Adrenal gland (tissue), 12 donors: ENCODE measurements around the gene MAP3K20. TPM values are rescaled to one million over a fixed set of nuclear protein-coding genes. Genes with fewer than 3 reads are reported as not detected.

Experiments used
- DNase-seq, 7 donors: peaks; one replicate each; pipeline ENCODE4 v3.0.0-alpha.2; 2019 to 2020
- H3K27ac ChIP-seq, 5 donors: fragments of 200-600 bp; sonication (generic) in 4 of 5; 1 replicate in 3 of 5; 2 replicates in 2 of 5; pipeline versions ENCODE4 v1.5.1 to v1.8.0; 2016 to 2020; ENCODE audit warnings: mild to moderate bottlenecking in 1 of 5
- H3K27me3 ChIP-seq: fragments of 200-600 bp; 2 replicates; pipeline ENCODE4 v1.8.0; 2021
- H3K36me3 ChIP-seq, 2 donors: fragments of 200-600 bp; replicated peaks in 1 of 2; 1 replicate in 1 of 2; 2 replicates in 1 of 2; pipeline versions ENCODE4 v1.5.1 to v1.8.0; 2018 to 2022
- H3K4me1 ChIP-seq, 2 donors: fragments of 200-600 bp; replicated peaks in 1 of 2; 1 replicate in 1 of 2; 2 replicates in 1 of 2; pipeline versions ENCODE4 v1.5.1 to v1.8.0; 2018 to 2021
- H3K4me3 ChIP-seq, 4 donors: fragments of 200-600 bp; sonication (generic) in 3 of 4; one replicate each; pipeline ENCODE4 v1.5.1; 2016 to 2018
- H3K9me3 ChIP-seq, 3 donors: fragments of 200-600 bp; sonication (generic) in 1 of 3; replicated peaks in 1 of 3; 1 replicate in 2 of 3; 2 replicates in 1 of 3; pipeline versions ENCODE4 v1.5.1 to v1.8.0; 2016 to 2021
- CTCF ChIP-seq, 6 experiments: fragments of 450-650 bp in 4 of 6; fragments of 200-600 bp in 2 of 6; sonication (generic) in 1 of 6; IDR thresholded peaks; 1 replicate in 5 of 6; 2 replicates in 1 of 6; pipeline versions ENCODE4 v1.5.1 to v1.8.0; 2016 to 2021; ENCODE audit warnings: antibody characterized with exemption in 6 of 6, mild to moderate bottlenecking in 2 of 6, moderate library complexity in 1 of 6
- POLR2A ChIP-seq, 2 donors: fragments of 450-650 bp; IDR thresholded peaks; one replicate each; pipeline ENCODE4 v1.6.1; 2017; ENCODE audit warnings: antibody characterized with exemption in 2 of 2, mild to moderate bottlenecking in 2 of 2, moderate library complexity in 1 of 2
- WGBS, 4 donors: extraction: QIAGEN DNeasy Blood & Tissue Kit in 2 of 4; methylation state at CpG; one replicate each; pipeline versions ENCODE4 v1.1.5 to v1.1.7; 2013 to 2017; 5-methylcytosine and 5-hydroxymethylcytosine counted together
- intact Hi-C, 2 donors: fragments of 100-400 bp; cut with DNase I; formaldehyde crosslinking; loops; one replicate each; pipeline versions ENCODE4 v1.14.1 to v1.15.0; 2022 to 2023
- polyA plus RNA-seq, 3 donors: library from polyadenylated mRNA; stranded (reverse); fragments of 200-250 nt in 2 of 3; fragments of 350-450 nt in 1 of 3; fragmentation: Illumina TruSeq in 1 of 3; extraction: RNeasy Lipid Tissue Mini Kit (QIAGEN cat#74804) in 1 of 3; gene quantifications; one replicate each; pipeline ENCODE4 v1.2.3, GENCODE V29; 2013 to 2014
- total RNA-seq, 9 donors: library from RNA; depleted of rRNA in 4 of 9; stranded (reverse); fragments of >200 nt in 4 of 9; fragments of 120-200 nt in 1 of 9; fragmentation: NEBNext Ultra II Directional in 1 of 9; extraction: Animal tissue kit (Norgen Biotek cat#: 25700) in 1 of 9; gene quantifications; one replicate each; pipeline versions ENCODE4 v1.1.0 to v1.2.4, GENCODE V29; 2013 to 2023
- donor health status: healthy with polysubstance abuse.
- donor health status: Bipolar disorder and iron deficiency.
- donor health status: DM: yes; HTN: yes; CAD: no.
- donor health status: DM: no; HTN: no; CAD: no.
- donor health status: DM: no; HTN: no; CAD: no.
- donor health status: DM: yes; HTN: yes; CAD: no.

The MAP3K20 gene
- total and polyA plus RNA-seq, 12 donors = 8.1 to 54.2 (median 25.4) TPM

GRCh38 chr2:173151671-173152401 is 76.2 kb downstream of the MAP3K20 start:
- H3K36me3 ChIP-seq = no peaks in the 10 kb centered on the region
- no peak overlapping the region for H3K27ac ChIP-seq
- intact Hi-C loops = no loop called here
- peaks cover 0 to 6% of the 10 kb centered on the region in 2 donors for H3K4me1 ChIP-seq
- H3K4me3 ChIP-seq = no peak overlapping the region
- WGBS, 4 donors = 42 to 53% (median 48%) methylated on average over 3 of the region's 3 CpGs
- DNase-seq = no peak
- no peaks in the 10 kb centered on the region for H3K27me3 ChIP-seq
- H3K9me3 ChIP-seq = no peaks in the 10 kb centered on the region
- TF ChIP-seq POLR2A (IDR thresholded peaks at IDR 0.05) (no peak), CTCF (IDR thresholded peaks at IDR 0.05) (no peak)

DNA sequence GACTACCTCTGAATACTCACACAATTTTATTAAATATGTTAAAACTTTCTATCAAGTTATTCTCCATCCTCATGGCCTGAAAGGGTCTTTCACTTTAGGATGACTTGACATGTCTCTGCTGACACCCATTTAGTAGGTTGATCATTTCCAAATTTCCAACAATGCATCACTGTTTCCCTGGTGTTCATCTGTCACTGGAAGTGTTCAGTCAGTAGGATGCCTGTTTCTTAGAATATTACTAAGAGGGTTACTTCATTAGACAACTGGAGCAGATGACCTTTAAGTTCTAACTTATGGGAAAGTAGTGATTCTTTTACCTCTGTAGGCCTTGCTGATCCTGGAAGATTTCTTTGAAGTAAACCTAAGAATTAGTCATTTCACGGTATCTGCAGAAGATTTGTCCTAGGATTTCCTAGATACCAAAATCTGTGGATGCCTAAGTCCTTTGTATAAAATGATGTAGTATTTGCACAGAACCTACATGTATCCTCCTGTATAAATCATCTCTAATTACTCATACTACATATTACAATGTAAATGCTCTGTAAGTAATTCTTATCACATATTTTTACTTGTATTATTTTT is 77.7 kb downstream of the MAP3K20 start:
- Histone ChIP-seq H3K27ac (no peak overlapping the region), H3K27me3 (no peaks in the 10 kb centered on the region), H3K36me3 (no peaks in the 10 kb centered on the region), H3K4me1 (peaks cover 0 to 6% of the 10 kb centered on the region in 2 donors), H3K9me3 (no peaks in the 10 kb centered on the region), H3K4me3 (no peak overlapping the region)
- TF ChIP-seq POLR2A (IDR thresholded peaks at IDR 0.05) (no peak), CTCF (IDR thresholded peaks at IDR 0.05) (no peak)
- no peak for DNase-seq
- intact Hi-C loops = no loop called here
- WGBS, 4 donors = 90 to 98% (median 97%) methylated on average over 1 of the region's 1 CpG

- intact Hi-C loops = no loop called here
- TF ChIP-seq CTCF (IDR thresholded peaks at IDR 0.05) (no peak), POLR2A (IDR thresholded peaks at IDR 0.05) (no peak)
- DNase-seq = no peak
- WGBS, 4 donors = 91 to 98% (median 95%) methylated on average over 3 of the region's 3 CpGs
- no peak overlapping the region for H3K4me3 ChIP-seq
- no peaks in the 10 kb centered on the region for H3K9me3 ChIP-seq
- no peaks in the 10 kb centered on the region for H3K36me3 ChIP-seq
- H3K27me3 ChIP-seq = no peaks in the 10 kb centered on the region
- H3K27ac ChIP-seq = no peak overlapping the region
- peaks cover 0 to 18% of the 10 kb centered on the region in 2 donors for H3K4me1 ChIP-seq
Observed at GRCh38 chr2:173157676-173158293, 82.1 kb downstream of the MAP3K20 start.

DNA sequence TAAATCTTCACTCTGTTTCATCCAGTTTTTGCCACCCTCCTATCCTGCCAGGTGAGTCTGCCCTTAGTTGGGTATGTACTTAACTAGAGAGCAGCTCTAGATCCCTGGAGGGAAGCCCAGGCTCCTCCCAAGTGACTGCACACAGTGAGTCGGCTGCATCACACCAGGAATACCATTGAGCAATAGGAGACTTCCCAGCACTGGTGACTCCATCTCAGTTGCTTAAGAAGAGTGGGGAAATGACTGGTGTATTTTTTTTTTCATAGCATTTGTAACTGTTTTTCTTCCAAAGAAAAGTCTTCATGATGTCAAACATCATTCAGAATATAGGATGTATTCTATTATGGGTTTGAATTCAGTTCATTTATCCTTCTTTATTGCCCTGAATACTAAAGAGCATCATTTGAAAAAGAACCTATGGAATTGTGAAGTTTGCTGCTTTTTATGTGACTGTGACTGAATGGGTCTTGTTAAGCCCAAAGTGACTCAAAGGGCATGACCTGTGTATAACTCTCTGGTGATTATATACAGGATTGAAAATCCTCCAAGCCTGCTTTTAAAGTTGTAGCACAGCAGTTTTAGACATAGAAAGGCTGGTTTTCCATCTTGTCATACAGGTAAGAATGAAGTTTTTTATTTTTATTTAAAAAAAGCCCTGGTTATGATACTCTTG is 84.3 kb downstream of the MAP3K20 start:
- 0 to 15% (median 9%) methylated on average over 1 of the region's 1 CpG for WGBS, 4 donors
- H3K27me3 ChIP-seq = no peaks in the 10 kb centered on the region
- intact Hi-C loops = no loop called here
- H3K4me3 ChIP-seq = no peak overlapping the region
- H3K36me3 ChIP-seq = no peaks in the 10 kb centered on the region
- TF ChIP-seq POLR2A (IDR thresholded peaks at IDR 0.05) (no peak), CTCF (IDR thresholded peaks at IDR 0.05) (no peak)
- peaks cover 0 to 18% of the 10 kb centered on the region in 2 donors for H3K4me1 ChIP-seq
- peak; percentile 51 to 97 (median 92) for DNase-seq
- peak overlapping the region; percentile 23 to 81 (median 41) for H3K27ac ChIP-seq
- no peaks in the 10 kb centered on the region for H3K9me3 ChIP-seq
